DMS153 treated with DMSO at 0.1 percent for 48 hours (cell line): ENCODE data around the gene NRDC.
"Not testable (repeated sequence)": the region's sequence is repeated elsewhere in the genome, so short reads cannot be mapped to it uniquely, and the experiment has no call there.

Experiments
- DNase-seq: peaks from one replicate; lab custom pipeline; 2025; ENCODE audit not compliant: unreplicated experiment; lab: John Stamatoyannopoulos, UW

NRDC gene

DNA sequence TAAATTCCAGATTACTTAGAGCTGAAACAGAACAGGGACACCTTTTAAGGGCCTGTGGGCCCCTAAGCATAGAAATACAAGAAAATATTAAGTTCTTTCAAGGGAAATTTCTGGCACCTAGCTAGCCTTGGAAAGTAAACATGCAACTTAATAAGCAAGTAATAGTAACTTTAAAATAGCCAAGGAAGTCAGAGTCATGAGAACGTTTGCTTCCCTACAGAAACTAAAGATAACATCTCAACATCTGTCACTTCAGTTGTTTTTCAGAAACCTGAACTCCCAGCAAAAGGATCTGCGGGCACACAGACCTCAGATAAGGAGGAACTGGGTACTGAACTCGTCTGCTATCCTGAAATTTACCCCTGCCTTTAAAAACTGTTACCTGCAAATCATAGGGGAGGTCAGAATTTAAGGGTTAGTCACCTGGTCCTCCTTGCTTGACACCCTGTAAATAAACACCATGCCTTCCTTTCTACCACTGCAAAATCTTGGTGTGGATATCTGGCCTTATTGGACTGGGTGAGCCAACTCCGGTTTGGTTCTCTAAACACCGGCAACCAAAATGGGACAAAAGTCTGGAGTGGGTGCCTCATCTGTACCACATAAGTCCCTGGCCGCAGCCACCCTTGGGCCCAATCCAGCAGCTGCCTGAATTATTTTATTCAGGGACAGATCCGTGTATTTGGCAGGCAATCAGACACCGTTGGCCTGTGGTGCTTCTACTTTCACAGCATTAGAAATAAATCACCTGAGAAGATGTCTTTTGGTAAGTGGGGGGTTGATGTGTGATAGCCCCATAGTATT, 27.9 kb downstream of the NRDC start:
- no peak for DNase-seq

DNA sequence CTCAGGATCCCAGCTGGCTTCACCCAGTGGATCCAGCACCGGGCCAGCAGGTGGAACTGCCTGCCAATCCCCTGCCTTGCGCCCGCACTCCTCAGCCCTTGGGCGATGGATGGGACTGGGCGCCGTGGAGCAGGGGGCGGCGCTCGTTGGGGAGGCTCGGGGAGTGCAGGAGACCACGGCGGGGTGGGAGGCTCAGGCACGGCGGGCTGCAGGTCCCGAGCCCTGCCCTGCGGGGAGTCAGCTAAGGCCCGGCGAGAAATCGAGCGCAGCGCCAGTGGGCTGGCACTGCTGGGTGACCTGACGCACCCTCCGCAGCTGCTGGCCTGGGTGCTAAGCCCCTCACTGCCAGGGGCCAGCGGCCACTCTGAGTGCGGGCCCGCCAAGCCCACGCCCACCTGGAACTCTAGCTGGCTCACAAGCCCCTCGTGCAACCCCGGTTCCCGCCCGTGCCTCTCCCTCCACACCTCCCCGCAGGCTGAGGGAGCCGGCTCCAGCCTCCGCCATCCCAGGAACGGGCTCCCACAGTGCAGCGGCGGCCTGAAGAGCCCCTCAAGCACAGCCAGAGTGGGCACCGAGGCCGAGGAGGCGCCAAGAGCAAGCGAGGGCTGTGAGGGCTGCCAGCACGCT, 31.1 kb downstream of the NRDC start:
- no peak for DNase-seq

DNA sequence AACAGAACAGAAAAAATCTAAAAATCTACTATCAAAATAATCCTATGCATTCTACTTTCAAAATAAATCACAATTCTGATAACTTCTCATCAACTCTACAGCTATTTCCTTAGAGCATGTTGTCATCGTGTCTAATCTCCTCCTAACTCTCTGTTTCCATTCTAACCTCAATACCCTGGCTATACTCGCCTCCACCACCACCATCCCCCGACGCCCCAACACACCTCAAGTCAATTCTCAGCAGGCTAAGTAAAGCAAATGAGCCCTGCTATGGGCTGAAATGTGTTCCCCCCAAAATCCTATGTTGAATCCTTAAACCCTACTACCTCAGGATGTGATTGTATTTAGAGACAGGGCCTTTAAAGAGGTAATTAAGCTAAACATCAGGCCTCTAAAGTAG, 34.6 kb downstream of the NRDC start:
- DNase-seq, result no peak

DNA sequence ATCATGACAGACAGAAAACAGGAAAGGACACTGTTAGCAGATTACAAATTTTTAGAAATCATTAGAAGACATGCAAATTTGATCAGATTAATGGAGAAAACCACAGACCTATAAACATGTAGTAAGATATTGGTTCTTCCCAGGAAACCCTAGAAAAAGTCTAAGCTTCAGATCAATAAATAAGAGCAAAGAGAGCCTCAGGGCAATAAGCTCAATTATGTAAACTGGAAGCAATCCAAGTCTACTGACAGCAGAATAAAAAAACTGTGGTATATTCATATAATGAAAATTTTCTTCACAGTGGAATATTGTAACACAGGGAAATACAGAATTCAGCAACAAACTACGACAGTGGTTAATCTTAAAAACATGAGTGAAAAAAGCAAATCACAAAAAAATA, 36.3 kb downstream of the NRDC start:
- no peak for DNase-seq

DNA sequence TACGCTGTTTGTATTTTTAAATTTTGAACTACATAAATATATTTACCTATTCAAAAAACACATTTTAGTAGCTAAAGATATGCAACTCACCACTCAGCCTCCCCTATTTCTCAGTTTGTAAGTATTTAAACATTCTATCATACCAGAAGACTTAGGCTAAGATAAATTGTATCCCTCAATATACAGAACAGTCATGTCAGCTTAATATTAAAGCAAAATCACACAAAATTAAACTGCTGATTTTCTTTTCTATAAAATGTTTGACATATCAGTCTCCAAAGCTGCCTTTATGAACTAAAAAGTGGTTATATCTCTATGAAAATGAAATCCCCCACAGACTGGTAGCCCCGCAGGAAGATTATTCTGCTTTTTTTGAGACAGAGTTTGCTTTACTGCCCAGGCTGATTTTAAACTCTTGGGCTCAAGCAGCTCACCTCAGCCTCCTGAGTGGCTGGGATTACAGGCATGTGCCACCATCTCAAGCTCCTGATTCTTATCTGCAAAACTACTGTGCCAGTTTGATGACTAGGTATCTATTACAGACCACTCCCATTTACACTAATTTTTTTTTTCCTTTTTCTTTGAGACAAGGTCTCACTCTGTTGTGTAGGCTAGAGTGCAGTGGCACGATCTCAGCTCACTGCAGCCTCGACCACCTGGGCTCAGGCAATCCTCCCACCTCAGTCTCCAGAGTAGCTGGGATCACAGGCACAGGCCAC, 37.6 kb downstream of the NRDC start:
- DNase-seq, result no peak

DNA sequence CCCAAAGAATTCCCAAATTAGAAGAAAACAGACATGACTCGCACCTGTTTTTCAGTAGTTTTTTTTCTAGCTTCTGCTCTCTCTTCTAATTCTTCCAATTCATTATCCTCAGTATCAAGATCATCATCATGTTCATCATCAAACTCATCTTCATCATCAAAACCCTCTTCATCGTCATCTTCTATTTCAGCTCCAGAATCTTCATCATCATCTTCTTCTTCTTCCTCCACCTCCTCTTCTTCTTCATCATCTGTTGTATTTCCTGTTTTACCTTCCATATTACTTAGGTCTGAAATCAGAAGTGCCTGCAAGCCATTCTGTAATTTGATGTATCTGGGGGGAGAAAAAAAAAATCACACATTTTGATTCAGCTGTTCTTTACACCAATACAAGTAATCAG, 38.3 kb downstream of the NRDC start:
- DNase-seq, result no peak

DNA sequence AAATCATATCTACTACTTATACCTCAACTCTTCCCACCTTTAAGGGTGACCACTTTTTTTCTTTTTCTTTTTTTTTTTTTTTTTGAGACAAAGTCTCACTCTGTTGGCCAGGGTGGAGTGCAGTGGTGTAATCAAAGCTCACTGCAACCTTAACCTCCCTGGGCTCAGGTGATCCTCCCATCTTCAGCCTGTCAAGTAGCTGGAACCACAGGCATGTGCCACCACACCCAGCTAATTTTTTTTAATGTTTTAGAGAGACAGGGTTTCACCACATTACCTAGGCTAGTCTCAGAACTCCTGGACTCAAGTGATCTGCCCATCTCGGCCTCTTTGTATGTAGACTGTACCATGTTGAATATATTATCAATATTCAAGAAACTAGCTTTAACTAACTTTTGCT, 39.4 kb downstream of the NRDC start:
- DNase-seq, result no peak

DNA sequence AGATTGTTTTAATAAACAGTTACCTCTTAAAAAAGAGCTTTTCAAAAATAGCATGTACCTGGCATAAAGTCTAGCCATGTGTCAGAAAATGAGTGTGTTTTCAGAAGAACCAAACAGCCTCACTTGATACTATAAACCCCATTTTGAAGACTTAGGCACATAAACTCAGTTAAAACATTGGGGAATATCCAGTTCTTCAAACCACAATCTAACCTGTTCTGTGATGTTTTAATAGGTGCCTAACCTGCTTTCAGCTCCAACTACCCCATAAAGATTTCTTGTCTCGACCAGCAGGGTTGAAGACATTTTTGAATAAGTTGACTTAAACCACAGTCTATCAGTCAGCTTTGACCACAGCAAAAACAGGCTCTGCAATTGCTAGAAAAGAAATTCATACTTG, 41.3 kb downstream of the NRDC start:
- no peak for DNase-seq

DNA sequence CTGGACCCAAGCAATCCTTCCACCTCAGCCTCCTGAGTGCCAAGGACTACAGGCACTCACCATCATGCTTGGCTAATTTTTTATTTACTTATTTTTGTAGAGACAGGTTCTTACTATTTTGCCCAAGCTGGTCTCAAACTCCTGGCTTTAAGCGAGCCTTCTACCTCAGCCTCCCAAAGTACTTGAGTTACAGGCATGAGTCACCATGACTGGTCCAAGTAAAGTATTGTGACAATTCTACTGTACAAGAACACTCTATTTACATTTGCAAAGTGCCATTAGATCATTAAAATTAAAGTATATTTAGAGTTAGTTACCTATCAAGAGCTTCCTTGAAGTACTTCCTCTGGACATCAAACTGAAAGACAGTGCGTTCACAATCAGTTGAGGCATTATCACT, 44.8 kb downstream of the NRDC start:
- no peak for DNase-seq

DNA sequence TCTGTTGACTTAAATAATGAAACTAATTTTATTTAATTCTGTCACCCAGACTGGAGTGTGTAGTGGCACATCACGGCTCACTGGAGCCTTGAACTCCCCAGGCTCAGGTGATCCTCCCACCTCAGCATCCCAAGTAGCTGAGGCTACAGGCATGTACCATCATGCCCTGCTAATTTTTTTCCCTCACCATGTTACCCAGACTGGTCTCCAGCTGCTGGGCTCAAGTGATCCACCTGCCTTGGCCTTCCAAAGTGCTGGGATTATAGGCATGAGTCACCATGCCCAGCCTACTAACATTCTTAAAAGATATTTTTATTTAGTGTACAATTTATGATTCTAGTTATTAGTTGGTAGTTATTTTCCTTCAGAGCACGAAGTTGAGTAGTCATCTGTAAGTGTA, 49.5 kb downstream of the NRDC start:
- DNase-seq, result no peak

DNA sequence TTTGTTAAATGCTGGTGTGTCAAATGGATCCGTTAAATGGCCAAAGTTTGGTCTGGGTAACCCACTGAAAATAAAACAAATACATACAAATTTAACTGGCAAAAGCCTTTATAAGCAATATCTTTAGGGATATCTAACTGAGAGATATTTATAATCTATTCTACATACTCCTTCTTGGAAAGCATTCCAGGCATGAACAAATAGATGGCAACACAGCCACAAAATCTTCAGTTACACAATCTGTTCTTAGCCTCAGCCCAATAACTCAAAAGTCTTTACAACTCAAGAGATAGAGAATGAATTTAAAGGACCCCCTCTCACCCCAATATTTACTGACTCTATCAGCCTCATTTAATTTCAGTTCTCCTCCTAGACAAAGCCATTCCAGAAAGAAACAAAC, 58.7 kb downstream of the NRDC start:
- no peak for DNase-seq

DNA sequence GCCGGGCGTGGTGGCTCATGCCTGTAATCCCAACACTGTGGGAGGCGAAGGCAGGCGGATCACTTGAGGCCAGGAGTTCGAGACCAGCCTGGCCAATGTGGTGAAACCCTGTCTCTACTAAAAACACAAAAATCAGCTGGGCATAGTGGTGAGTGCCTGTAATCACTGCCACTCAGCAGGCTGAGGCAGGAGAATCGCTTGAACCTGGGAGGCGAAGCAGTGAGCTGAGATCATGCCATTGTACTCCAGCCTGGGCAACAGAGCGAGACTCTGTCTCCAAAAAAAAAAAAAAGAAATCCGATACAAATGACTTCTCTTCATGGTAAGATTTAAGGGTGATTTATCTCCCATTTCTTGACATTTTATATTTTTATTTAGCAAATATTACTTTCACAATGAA, 59.5 kb downstream of the NRDC start:
- not testable (repeated sequence) for DNase-seq

DNA sequence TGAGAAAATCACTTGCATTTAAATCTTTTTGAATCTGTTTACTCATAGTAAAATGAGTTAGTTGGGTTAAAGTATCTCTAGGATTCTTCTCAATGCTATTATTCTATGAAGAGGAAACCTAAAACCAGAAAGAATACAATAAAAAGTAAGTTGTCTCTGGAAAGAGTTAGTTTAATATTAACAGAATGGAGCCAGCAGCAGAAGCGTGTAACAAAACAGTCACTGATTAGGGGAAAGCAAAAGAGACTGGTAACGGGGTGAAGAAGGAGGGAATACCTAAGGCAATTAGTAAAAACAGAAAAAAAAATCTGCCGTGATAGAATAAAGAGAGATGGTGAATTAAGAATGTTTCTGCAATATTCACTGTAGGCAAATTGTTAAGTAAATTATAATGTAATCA, 60.0 kb downstream of the NRDC start:
- DNase-seq, result no peak

DNA sequence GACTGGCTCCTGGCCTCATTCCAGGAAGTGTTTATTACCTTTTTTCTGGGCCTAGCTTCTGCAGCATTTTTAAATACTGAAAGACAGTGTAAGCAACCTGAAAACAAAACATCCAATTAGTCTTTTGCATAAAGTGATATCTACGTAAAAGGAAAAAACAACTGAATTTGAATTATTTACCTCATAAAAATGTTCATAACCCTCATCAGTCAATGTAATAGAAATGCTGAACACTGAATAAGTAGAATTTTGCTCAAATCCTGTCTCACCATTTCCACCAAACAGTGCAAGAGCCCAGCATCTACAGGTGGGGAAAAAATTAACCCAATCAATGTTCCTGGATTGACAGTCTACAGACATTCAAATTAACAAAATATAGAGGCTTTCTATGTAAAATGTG, 64.0 kb downstream of the NRDC start:
- DNase-seq, result no peak

DNA sequence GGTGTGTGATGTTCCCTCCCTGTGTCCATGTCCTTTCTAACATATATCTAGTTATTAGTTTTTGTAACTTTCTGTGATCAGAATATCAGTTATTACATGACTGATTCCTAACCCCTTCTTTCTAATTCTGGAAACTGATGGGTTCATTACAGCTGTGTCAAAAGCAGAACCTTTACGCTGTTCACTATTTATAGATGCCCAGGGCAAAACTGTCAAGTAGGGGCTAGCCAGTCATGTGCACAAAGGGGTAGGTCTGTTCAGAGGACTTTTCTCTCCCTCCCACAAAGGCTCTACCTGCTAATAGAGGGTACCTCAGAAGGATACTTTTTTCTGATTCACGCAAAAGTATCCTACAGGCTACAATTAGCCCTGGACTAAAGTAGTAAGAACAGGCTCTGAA, 79.2 kb downstream of the NRDC start:
- no peak for DNase-seq

DNA sequence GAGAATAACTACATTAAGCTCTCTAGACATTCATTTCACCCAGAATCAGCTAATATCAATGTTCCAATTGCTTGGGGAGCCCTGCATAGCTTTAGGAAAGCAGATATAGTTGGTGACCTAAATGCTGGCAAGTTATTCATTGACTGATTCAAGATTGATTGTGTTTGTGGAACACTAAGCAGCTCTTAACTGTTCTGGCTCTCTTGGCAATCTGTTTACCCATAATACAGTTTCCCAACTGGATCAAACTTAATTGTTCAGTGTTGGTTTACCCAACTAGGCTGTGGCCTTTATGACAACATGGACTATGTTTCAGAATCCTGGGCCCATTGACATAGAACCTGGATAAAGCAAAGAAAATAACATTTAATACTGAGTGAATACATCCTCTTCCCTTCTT, 83.7 kb downstream of the NRDC start:
- no peak for DNase-seq

DNA sequence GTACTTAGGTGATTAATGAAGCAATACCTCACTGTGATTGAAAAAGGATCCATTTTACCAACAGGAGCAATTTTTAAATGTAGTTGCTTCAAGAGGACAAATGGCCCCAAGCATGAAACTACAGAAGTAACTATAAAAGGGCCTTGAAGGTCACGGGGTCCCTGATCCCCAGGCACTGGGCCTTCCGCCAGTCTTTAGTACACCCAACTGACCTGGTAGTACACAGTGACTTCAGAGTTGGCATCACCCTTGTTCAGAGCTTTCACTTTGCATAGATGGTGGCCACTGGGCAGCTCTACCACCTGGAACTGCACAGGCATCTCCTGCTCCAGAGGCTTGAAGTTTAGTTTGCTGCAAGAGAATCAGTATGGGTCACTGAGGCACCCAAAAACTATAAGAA, 84.3 kb downstream of the NRDC start:
- DNase-seq, result no peak

DNA sequence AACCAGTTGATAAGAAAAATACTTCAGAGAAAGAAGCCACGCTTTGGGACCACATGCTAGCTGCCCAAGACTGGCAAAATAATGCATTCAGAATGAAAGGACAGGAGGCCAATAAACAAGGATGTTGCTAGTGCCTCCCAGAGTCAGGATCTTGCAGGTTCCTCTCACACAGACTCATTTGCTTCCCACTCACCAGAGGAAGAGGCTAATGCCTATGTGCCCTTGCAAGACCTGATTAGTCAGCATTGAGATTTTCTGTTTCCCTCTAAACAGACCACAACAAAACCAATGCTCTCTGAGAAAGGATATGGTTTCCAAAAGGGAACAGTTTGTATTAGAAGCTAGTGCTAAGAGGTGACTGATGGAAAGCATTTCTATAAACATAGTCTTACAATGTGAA, 85.7 kb downstream of the NRDC start:
- DNase-seq, result no peak

DNA sequence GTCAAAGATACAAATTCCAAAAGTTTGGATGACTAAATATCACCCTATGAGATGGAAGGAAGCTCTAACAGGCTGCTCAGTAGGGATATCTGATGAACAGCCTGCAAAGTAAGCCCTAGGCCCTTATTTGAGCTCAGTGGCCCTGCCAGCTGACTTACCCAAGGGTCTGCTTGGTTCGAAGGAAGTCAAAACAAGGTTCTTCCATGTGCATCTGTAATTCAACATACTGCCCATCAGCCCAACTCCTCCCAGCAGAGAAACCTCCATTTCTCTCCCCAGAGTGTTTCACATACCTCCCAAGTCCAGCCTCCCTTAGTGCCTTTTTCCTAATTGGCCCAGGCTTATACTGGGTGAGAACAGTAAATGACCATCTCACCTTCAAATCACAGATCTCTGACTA, 86.6 kb downstream of the NRDC start:
- no peak for DNase-seq

DNA sequence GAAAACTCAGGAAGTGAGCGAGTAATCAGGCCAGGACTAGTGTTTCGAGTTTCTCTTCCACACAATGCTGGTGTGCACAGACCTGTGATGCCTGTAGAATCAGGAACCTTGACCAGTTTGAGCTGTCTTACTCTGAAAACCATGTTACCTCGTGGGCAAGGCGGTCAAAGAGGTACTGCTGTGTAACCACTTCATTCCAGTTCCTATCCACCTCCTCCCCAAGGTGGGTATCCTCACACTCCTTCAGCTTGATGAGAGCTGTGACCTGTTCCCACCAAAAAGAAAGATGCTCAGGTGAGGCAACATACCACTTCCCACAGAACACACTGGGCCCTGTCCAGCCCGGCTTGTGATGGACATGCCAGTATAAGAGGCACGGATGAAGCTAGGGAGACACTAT, 88.1 kb downstream of the NRDC start:
- DNase-seq, result no peak

DNA sequence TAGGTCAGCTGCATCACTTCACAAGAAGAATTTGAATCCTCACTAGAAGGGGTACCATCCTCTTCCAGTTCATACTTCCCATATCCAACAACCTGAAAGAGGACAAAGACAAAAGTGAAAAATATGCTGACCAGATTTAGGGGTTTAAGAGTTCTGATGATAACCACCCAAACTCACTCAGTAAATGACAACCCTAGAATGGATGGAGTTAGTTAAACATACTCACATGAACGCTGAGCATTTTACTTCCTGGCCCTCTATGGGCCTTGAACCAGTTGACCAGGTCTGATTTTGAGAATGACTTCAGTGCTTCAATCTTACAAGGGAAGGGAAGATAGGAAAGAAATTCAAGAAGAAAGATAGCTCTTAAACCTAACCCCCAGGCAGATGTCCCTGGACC, 89.2 kb downstream of the NRDC start:
- no peak for DNase-seq

DNA sequence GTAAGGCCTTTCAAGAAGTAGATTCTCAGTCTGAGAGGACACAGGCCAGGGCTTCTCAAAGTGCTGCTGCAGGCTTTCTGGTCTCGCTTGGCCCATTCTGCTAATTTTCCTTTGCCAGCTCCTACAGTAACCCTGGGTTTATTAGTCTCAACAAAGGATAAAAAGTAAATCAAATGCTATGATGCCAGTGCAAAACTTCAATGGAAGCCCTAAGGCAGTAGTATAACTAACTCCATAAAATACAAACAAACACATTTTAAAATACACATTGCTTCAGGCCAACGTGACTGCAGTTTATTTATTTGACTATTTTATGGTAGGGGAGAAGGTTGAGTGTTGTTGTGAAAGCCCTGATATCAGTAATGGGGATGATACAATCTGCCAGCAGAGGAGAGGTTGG, 89.6 kb downstream of the NRDC start:
- no peak for DNase-seq
